GM23338 (cell line): ENCODE measurements around the gene TOMM7. TPM values are rescaled to one million over a fixed set of nuclear protein-coding genes. Genes with fewer than 3 reads are reported as not detected.

ENCODE experiments used
- ATAC-seq: fragments of 200-7000 bp; cut with Tn5 transposase; 3 replicates; pipeline ENCODE4 v1.9.1; 2020
- DNase-seq: peaks from one replicate; pipeline ENCODE4 v3.0.0-alpha.2; 2015; ENCODE audit warnings: low spot score
- H2AFZ ChIP-seq: fragments of 200-600 bp; sonication (generic); 2 replicates; pipeline ENCODE4 v1.8.0; 2016; ENCODE audit warnings: antibody characterized with exemption, mild to moderate bottlenecking, moderate library complexity
- H3F3A ChIP-seq: fragments of 200-600 bp; sonication (generic); replicated peaks from 2 replicates; pipeline ENCODE4 v1.8.0; 2017; ENCODE audit warnings: antibody characterized with exemption, mixed run types, low read depth
- H3K27ac ChIP-seq: fragments of 200-600 bp; sonication (generic); 2 replicates; pipeline ENCODE4 v1.6.1; 2016; ENCODE audit warnings: low read depth
- H3K27me3 ChIP-seq: fragments of 200-600 bp; sonication (generic); 2 replicates; pipeline ENCODE4 v1.8.0; 2016; ENCODE audit warnings: mild to moderate bottlenecking, mixed run types, moderate library complexity; ENCODE audit not compliant: insufficient read depth
- H3K36me3 ChIP-seq: fragments of 200-600 bp; sonication (generic); 2 replicates; pipeline ENCODE4 v1.8.0; 2016; ENCODE audit warnings: mild to moderate bottlenecking; ENCODE audit not compliant: insufficient read depth
- H3K4me1 ChIP-seq: fragments of 200-600 bp; sonication (generic); 2 replicates; pipeline ENCODE4 v1.8.0; 2016; ENCODE audit warnings: mild to moderate bottlenecking, moderate library complexity; ENCODE audit not compliant: insufficient read depth
- H3K4me2 ChIP-seq: fragments of 200-600 bp; sonication (generic); 2 replicates; pipeline ENCODE4 v1.7.1; 2017; ENCODE audit warnings: mixed run types
- H3K4me3 ChIP-seq: fragments of 200-600 bp; sonication (generic); 2 replicates; pipeline ENCODE4 v1.6.1; 2016; ENCODE audit warnings: mixed run types
- H3K79me2 ChIP-seq: fragments of 200-600 bp; sonication (generic); replicated peaks from 2 replicates; pipeline ENCODE4 v1.8.0; 2017; ENCODE audit warnings: mild to moderate bottlenecking; ENCODE audit not compliant: insufficient read depth
- H3K9me2 ChIP-seq: fragments of 200-600 bp; sonication (generic); 2 replicates; pipeline ENCODE4 v1.8.0; 2017; ENCODE audit not compliant: insufficient read depth
- H4K20me1 ChIP-seq: fragments of 200-600 bp; sonication (generic); replicated peaks from 2 replicates; pipeline ENCODE4 v1.8.0; 2017; ENCODE audit warnings: mild to moderate bottlenecking; ENCODE audit not compliant: insufficient read depth
- H3K27ac Mint-ChIP-seq: 2 replicates; pipeline ENCODE4 v1.8.0; 2020; ENCODE audit warnings: inconsistent platforms, mild to moderate bottlenecking, moderate library complexity, mixed read lengths
- H3K27me3 Mint-ChIP-seq: 3 replicates; pipeline ENCODE4 v1.8.0; 2022; ENCODE audit warnings: low read depth, mild to moderate bottlenecking, moderate library complexity, mixed read lengths, inconsistent platforms; ENCODE audit not compliant: insufficient read depth, poor library complexity
- H3K36me3 Mint-ChIP-seq: 3 replicates; pipeline ENCODE4 v1.8.0; 2021; ENCODE audit warnings: low read depth, mild to moderate bottlenecking, inconsistent platforms, moderate library complexity, mixed read lengths
- H3K4me1 Mint-ChIP-seq: 3 replicates; pipeline ENCODE4 v1.8.0; 2020; ENCODE audit warnings: mild to moderate bottlenecking, inconsistent platforms, mixed read lengths
- H3K4me3 Mint-ChIP-seq: 3 replicates; pipeline ENCODE4 v1.8.0; 2021; ENCODE audit warnings: moderate library complexity, mild to moderate bottlenecking, inconsistent platforms, mixed read lengths
- H3K9me3 Mint-ChIP-seq: 3 replicates; pipeline ENCODE4 v1.8.0; 2020; ENCODE audit warnings: moderate library complexity, mild to moderate bottlenecking, inconsistent platforms, mixed read lengths
- CREB1 ChIP-seq: fragments of 250-450 bp; sonication (Bioruptor Pico); IDR thresholded peaks from 2 replicates; pipeline ENCODE4 v1.5.0; 2020; ENCODE audit warnings: low read depth, mild to moderate bottlenecking, moderate library complexity
- EZH2 ChIP-seq: fragments of 200-600 bp; sonication (generic); IDR thresholded peaks from one replicate; pipeline ENCODE4 v1.8.0; 2017; ENCODE audit warnings: antibody characterized with exemption, mild to moderate bottlenecking, low read depth; ENCODE audit not compliant: unreplicated experiment
- EZH2phosphoT487 ChIP-seq: fragments of 200-600 bp; sonication (generic); IDR thresholded peaks from one replicate; pipeline ENCODE4 v1.8.1; 2018; ENCODE audit warnings: antibody characterized with exemption; ENCODE audit not compliant: unreplicated experiment
- POLR2AphosphoS5 ChIP-seq: IDR thresholded peaks from 2 replicates; pipeline ENCODE4 v1.6.1; 2016; ENCODE audit warnings: antibody characterized with exemption, low read depth
- STAT1 ChIP-seq: IDR thresholded peaks from one replicate; pipeline ENCODE4 v1.6.1; 2016; ENCODE audit warnings: antibody characterized with exemption; ENCODE audit not compliant: unreplicated experiment
- polyA plus RNA-seq: library from polyadenylated mRNA; unstranded; fragments of >200 nt; fragmentation: Nextera tagmentation; extraction: Ambion mirVana; gene quantifications from 2 replicates; pipeline ENCODE4 v1.2.1, GENCODE V29; 2016
- total RNA-seq: library from RNA; depleted of rRNA; stranded (reverse); fragments of >200 nt; shearing (Covaris generic); gene quantifications from 2 replicates; pipeline ENCODE4 v1.2.3, GENCODE V29; 2014
- TF ChIP-seq, protein P1 (sequence below), 2 experiments: fragments of 200-600 bp in 1 of 2; sonication (generic) in 1 of 2; conservative IDR thresholded peaks; 2 replicates each; pipeline versions ENCODE4 v1.5.1 to v1.6.1; 2016 to 2017; ENCODE audit warnings: antibody characterized with exemption in 2 of 2, low read depth in 2 of 2, mild to moderate bottlenecking in 2 of 2, moderate library complexity in 1 of 2
- TF ChIP-seq, protein P2 (sequence below): fragments of 250-450 bp; sonication (Bioruptor Pico); IDR thresholded peaks from 2 replicates; pipeline ENCODE4 v1.5.0; 2020; ENCODE audit warnings: mild to moderate bottlenecking, moderate library complexity
- TF ChIP-seq, protein P3 (sequence below): IDR thresholded peaks from one replicate; pipeline ENCODE4 v1.6.1; 2018; ENCODE audit warnings: antibody characterized with exemption; ENCODE audit not compliant: unreplicated experiment

The TOMM7 gene
- total and polyA plus RNA-seq, 2 experiments from 2014 or later: 164 to 920 TPM

DNA sequence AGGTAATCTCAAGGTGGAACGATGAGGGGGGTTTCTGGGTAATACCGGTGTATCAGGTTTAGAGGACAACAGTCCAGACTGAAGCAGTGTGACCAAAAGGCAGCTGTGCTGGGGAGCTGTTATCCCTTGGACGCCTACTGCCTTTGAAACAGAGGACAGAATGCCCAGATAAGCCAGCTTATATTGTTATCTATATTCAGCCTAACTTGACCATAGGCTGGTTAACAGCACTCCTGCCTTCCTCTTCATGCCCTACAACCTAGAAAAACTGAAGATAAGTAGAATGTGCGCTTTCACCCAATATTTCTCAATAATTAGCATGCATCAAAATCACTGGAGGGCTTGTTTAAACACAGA lies 50.8 kb downstream of the TOMM7 start (continued):
- TF ChIP-seq, protein P1, sequence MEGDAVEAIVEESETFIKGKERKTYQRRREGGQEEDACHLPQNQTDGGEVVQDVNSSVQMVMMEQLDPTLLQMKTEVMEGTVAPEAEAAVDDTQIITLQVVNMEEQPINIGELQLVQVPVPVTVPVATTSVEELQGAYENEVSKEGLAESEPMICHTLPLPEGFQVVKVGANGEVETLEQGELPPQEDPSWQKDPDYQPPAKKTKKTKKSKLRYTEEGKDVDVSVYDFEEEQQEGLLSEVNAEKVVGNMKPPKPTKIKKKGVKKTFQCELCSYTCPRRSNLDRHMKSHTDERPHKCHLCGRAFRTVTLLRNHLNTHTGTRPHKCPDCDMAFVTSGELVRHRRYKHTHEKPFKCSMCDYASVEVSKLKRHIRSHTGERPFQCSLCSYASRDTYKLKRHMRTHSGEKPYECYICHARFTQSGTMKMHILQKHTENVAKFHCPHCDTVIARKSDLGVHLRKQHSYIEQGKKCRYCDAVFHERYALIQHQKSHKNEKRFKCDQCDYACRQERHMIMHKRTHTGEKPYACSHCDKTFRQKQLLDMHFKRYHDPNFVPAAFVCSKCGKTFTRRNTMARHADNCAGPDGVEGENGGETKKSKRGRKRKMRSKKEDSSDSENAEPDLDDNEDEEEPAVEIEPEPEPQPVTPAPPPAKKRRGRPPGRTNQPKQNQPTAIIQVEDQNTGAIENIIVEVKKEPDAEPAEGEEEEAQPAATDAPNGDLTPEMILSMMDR (conservative IDR thresholded peaks at IDR 0.05; ENCODE audit: low read depth in 2 of 2): no peak
- TF ChIP-seq STAT1: no peak
- no peak for TF ChIP-seq EZH2phosphoT487
- TF ChIP-seq CREB1 (CRISPR knock-in tag): no peak
- TF ChIP-seq, protein P2, sequence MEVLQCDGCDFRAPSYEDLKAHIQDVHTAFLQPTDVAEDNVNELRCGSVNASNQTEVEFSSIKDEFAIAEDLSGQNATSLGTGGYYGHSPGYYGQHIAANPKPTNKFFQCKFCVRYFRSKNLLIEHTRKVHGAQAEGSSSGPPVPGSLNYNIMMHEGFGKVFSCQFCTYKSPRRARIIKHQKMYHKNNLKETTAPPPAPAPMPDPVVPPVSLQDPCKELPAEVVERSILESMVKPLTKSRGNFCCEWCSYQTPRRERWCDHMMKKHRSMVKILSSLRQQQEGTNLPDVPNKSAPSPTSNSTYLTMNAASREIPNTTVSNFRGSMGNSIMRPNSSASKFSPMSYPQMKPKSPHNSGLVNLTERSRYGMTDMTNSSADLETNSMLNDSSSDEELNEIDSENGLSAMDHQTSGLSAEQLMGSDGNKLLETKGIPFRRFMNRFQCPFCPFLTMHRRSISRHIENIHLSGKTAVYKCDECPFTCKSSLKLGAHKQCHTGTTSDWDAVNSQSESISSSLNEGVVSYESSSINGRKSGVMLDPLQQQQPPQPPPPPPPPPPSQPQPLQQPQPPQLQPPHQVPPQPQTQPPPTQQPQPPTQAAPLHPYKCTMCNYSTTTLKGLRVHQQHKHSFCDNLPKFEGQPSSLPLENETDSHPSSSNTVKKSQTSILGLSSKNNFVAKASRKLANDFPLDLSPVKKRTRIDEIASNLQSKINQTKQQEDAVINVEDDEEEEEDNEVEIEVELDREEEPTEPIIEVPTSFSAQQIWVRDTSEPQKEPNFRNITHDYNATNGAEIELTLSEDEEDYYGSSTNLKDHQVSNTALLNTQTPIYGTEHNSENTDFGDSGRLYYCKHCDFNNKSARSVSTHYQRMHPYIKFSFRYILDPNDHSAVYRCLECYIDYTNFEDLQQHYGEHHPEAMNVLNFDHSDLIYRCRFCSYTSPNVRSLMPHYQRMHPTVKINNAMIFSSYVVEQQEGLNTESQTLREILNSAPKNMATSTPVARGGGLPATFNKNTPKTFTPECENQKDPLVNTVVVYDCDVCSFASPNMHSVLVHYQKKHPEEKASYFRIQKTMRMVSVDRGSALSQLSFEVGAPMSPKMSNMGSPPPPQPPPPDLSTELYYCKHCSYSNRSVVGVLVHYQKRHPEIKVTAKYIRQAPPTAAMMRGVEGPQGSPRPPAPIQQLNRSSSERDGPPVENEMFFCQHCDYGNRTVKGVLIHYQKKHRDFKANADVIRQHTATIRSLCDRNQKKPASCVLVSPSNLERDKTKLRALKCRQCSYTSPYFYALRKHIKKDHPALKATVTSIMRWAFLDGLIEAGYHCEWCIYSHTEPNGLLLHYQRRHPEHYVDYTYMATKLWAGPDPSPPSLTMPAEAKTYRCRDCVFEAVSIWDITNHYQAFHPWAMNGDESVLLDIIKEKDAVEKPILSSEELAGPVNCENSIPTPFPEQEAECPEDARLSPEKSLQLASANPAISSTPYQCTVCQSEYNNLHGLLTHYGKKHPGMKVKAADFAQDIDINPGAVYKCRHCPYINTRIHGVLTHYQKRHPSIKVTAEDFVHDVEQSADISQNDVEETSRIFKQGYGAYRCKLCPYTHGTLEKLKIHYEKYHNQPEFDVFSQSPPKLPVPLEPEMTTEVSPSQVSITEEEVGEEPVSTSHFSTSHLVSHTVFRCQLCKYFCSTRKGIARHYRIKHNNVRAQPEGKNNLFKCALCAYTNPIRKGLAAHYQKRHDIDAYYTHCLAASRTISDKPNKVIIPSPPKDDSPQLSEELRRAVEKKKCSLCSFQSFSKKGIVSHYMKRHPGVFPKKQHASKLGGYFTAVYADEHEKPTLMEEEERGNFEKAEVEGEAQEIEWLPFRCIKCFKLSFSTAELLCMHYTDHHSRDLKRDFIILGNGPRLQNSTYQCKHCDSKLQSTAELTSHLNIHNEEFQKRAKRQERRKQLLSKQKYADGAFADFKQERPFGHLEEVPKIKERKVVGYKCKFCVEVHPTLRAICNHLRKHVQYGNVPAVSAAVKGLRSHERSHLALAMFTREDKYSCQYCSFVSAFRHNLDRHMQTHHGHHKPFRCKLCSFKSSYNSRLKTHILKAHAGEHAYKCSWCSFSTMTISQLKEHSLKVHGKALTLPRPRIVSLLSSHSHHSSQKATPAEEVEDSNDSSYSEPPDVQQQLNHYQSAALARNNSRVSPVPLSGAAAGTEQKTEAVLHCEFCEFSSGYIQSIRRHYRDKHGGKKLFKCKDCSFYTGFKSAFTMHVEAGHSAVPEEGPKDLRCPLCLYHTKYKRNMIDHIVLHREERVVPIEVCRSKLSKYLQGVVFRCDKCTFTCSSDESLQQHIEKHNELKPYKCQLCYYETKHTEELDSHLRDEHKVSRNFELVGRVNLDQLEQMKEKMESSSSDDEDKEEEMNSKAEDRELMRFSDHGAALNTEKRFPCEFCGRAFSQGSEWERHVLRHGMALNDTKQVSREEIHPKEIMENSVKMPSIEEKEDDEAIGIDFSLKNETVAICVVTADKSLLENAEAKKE (CRISPR knock-in tag): no peak
- TF ChIP-seq POLR2AphosphoS5: no peak
- no peak for TF ChIP-seq EZH2

DNA sequence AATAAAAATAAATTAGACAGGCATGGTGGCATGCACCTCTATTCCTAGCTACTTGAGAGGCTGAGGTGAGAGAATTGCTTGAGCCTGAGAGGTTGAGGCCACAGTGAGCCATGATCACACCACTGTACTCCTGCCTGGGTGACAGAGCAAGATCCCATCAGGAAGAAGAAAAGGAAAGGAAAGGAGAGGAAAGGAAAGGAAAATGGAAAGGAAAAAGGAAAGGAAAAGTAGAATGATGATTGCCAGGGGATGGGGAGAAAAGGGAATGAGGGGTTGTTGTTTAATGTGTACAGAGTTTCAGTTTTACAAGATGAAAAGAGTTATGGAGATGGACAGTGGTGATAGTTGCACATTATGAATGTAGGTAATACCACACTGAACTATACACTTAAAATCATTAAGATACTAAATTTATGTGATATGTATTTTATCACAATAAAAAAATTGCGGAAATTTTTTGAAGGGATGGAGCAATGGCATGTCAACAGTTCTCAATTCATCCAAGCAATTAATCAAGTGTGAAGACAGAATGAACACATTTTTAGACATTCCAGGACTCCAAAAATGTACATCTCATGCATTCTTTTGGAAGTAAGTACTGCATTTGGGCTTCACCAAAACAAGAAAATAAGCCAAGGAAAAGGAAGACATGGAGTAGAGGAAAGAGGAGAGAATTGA lies 51.3 kb downstream of the TOMM7 start:
- H3K4me3 Mint-ChIP-seq: no peak overlapping the region
- no peaks in the 10 kb centered on the region for H4K20me1 ChIP-seq
- H3K27ac ChIP-seq: no peak overlapping the region
- H3K27ac Mint-ChIP-seq: no peak overlapping the region
- DNase-seq (no peak), ATAC-seq (no peak)
- H3K4me1 Mint-ChIP-seq: no peaks in the 10 kb centered on the region
- no peaks in the 10 kb centered on the region for H3K36me3 Mint-ChIP-seq
- no peaks in the 10 kb centered on the region for H3K9me3 Mint-ChIP-seq
- no peak overlapping the region for H2AFZ ChIP-seq
- no peaks in the 10 kb centered on the region for H3K27me3 Mint-ChIP-seq
- H3F3A ChIP-seq: no peaks in the 10 kb centered on the region
- no peaks in the 10 kb centered on the region for H3K4me1 ChIP-seq
- H3K9me2 ChIP-seq: peaks cover 4% of the 10 kb centered on the region; the same call in 1 of the 2 replicates
- H3K4me2 ChIP-seq: no peak overlapping the region
- H3K4me3 ChIP-seq: no peak overlapping the region
- no peaks in the 10 kb centered on the region for H3K36me3 ChIP-seq
- H3K27me3 ChIP-seq: no peaks in the 10 kb centered on the region
- H3K79me2 ChIP-seq: no peaks in the 10 kb centered on the region
- TF ChIP-seq, protein P3, sequence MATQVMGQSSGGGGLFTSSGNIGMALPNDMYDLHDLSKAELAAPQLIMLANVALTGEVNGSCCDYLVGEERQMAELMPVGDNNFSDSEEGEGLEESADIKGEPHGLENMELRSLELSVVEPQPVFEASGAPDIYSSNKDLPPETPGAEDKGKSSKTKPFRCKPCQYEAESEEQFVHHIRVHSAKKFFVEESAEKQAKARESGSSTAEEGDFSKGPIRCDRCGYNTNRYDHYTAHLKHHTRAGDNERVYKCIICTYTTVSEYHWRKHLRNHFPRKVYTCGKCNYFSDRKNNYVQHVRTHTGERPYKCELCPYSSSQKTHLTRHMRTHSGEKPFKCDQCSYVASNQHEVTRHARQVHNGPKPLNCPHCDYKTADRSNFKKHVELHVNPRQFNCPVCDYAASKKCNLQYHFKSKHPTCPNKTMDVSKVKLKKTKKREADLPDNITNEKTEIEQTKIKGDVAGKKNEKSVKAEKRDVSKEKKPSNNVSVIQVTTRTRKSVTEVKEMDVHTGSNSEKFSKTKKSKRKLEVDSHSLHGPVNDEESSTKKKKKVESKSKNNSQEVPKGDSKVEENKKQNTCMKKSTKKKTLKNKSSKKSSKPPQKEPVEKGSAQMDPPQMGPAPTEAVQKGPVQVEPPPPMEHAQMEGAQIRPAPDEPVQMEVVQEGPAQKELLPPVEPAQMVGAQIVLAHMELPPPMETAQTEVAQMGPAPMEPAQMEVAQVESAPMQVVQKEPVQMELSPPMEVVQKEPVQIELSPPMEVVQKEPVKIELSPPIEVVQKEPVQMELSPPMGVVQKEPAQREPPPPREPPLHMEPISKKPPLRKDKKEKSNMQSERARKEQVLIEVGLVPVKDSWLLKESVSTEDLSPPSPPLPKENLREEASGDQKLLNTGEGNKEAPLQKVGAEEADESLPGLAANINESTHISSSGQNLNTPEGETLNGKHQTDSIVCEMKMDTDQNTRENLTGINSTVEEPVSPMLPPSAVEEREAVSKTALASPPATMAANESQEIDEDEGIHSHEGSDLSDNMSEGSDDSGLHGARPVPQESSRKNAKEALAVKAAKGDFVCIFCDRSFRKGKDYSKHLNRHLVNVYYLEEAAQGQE: no peak
- no peak for TF ChIP-seq EZH2phosphoT487
